ENCODE data around the gene RNF213. TPM values are rescaled to one million over a fixed set of nuclear protein-coding genes. Genes with fewer than 3 reads are reported as not detected.

Gene RNF213
- total RNA-seq, 1 experiment from 2014 or later, result 44.5 TPM

DNA sequence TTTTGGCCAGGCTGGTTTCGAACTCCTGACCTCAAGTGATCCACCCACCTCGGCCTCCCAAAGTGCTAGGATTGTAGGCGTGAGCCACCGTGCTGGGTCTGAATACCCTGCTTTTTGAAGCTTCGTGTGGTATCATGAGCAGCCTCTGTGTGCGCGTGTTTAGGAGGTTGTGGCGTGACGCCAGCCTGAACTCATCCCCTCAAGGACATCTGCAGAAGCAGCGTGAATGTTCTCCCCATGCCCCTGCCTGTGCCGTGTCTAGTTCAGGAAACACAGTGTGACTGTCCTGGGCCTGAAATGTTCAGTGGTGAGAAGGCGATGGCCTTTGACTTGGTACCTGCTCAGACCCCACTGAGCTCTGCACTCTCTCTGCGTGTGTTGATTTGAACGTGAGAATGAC is 35.6 kb downstream of the RNF213 start:
- H2AFZ ChIP-seq (ENCODE audit: low read depth, low read length, poor library complexity, severe bottlenecking), result no peak overlapping the region
- ChIA-PET RAD21 (ENCODE audit: low non-redundant PET in 1 of 2, low total read pairs in 2 of 2, uncharacterized antibody in 2 of 2, unreplicated experiment in 2 of 2) (no interaction called here), CTCF (no interaction called here), POLR2A (no interaction called here)
- no peaks in the 10 kb centered on the region for H3K4me1 ChIP-seq (ENCODE audit: control insufficient read depth in 1 of 2, insufficient read depth in 2 of 2, low read length in 2 of 2)
- no peaks in the 10 kb centered on the region for H3K79me2 ChIP-seq (ENCODE audit: insufficient read depth, low read length)
- H4K20me1 ChIP-seq (ENCODE audit: insufficient read depth), result no peaks in the 10 kb centered on the region
- no peak overlapping the region for H3K27ac ChIP-seq (ENCODE audit: low read depth, low read length)
- no peaks in the 10 kb centered on the region for H3K9me3 ChIP-seq (ENCODE audit: control insufficient read depth in 1 of 2, insufficient read depth in 1 of 2, low read depth in 1 of 2, low read length in 2 of 2)
- H3K36me3 ChIP-seq (ENCODE audit: control insufficient read depth in 1 of 2, insufficient read depth in 2 of 2, low read length in 2 of 2), result peaks cover 12 to 19% of the 10 kb centered on the region in 2 experiments; a peak in 2 of 4 replicates
- no peak for TF ChIP-seq ZNF274 (IDR thresholded peaks at IDR 0.05; ENCODE audit: low read depth, low read length)
- TF ChIP-seq EZH2phosphoT487 (IDR thresholded peaks at IDR 0.05; ENCODE audit: borderline replicate concordance), result no peak
- H3K9me2 ChIP-seq (ENCODE audit: insufficient read depth), result no peaks in the 10 kb centered on the region
- DNase-seq (ENCODE audit: low read depth, low spot score), result no peak
- H3K4me2 ChIP-seq (ENCODE audit: low read length), result no peak overlapping the region
- BruUV-seq (replicated peaks), result no TSS peak
- H3K4me3 ChIP-seq (replicated peaks in 1 of 2; ENCODE audit: low read depth in 1 of 2, low read length in 2 of 2), result no peak overlapping the region
- ATAC-seq, result no peak
- no peak overlapping the region for H3K9ac ChIP-seq (ENCODE audit: low read length)
- no peaks in the 10 kb centered on the region for H3K27me3 ChIP-seq (ENCODE audit: insufficient read depth, low read length)
- intact Hi-C loops (cut with micrococcal nuclease), result no loop called here

- no peak overlapping the region for H3K4me2 ChIP-seq (ENCODE audit: low read length)
- BruUV-seq (replicated peaks), result no TSS peak
- H3K9me2 ChIP-seq (ENCODE audit: insufficient read depth), result no peaks in the 10 kb centered on the region
- DNase-seq (ENCODE audit: low read depth, low spot score), result no peak
- CTCF ChIA-PET, result no interaction called here
- intact Hi-C loops (cut with micrococcal nuclease), result no loop called here
- H3K27ac ChIP-seq (ENCODE audit: low read depth, low read length), result no peak overlapping the region
- no peak overlapping the region for H2AFZ ChIP-seq (ENCODE audit: low read depth, low read length, poor library complexity, severe bottlenecking)
- peaks cover 8 to 21% of the 10 kb centered on the region in 2 experiments; a peak in 2 of 4 replicates for H3K36me3 ChIP-seq (ENCODE audit: control insufficient read depth in 1 of 2, insufficient read depth in 2 of 2, low read length in 2 of 2)
- H3K27me3 ChIP-seq (ENCODE audit: insufficient read depth, low read length), result no peaks in the 10 kb centered on the region
- H3K4me1 ChIP-seq (ENCODE audit: control insufficient read depth in 1 of 2, insufficient read depth in 2 of 2, low read length in 2 of 2), result no peaks in the 10 kb centered on the region
- ATAC-seq, result no peak
- RAD21 ChIA-PET (ENCODE audit: low non-redundant PET in 1 of 2, low total read pairs in 2 of 2, uncharacterized antibody in 2 of 2, unreplicated experiment in 2 of 2), result no interaction called here
- TF ChIP-seq ELF1 (IDR thresholded peaks at IDR 0.05; ENCODE audit: borderline replicate concordance, low read depth) (no peak), ATF3 (IDR thresholded peaks at IDR 0.05) (no peak), ZNF274 (IDR thresholded peaks at IDR 0.05; ENCODE audit: low read depth, low read length) (no peak), YY1 (IDR thresholded peaks at IDR 0.05; ENCODE audit: extremely low read depth, insufficient replicate concordance, low read depth, low read length) (no peak), EGR1 (IDR thresholded peaks at IDR 0.05; ENCODE audit: low read depth) (no peak), FOSL1 (IDR thresholded peaks at IDR 0.05; ENCODE audit: low read depth) (no peak), SIN3A (IDR thresholded peaks at IDR 0.05; ENCODE audit: low read depth) (no peak), EZH2phosphoT487 (IDR thresholded peaks at IDR 0.05; ENCODE audit: borderline replicate concordance) (no peak), ZFX (IDR thresholded peaks at IDR 0.05) (no peak), TCF7L2 (IDR thresholded peaks at IDR 0.05; ENCODE audit: borderline replicate concordance, extremely low read depth, insufficient read depth, insufficient read length) (no peak), CEBPB (IDR thresholded peaks at IDR 0.05; ENCODE audit: low read depth) (no peak), RAD21 (IDR thresholded peaks at IDR 0.05; ENCODE audit: low read depth) (no peak), EZH2 (IDR thresholded peaks at IDR 0.05) (no peak), POLR2AphosphoS5 (IDR thresholded peaks at IDR 0.05; ENCODE audit: low read depth, low read length) (no peak), SRF (IDR thresholded peaks at IDR 0.05; ENCODE audit: low read depth) (no peak)
- TF ChIP-seq, protein P1, sequence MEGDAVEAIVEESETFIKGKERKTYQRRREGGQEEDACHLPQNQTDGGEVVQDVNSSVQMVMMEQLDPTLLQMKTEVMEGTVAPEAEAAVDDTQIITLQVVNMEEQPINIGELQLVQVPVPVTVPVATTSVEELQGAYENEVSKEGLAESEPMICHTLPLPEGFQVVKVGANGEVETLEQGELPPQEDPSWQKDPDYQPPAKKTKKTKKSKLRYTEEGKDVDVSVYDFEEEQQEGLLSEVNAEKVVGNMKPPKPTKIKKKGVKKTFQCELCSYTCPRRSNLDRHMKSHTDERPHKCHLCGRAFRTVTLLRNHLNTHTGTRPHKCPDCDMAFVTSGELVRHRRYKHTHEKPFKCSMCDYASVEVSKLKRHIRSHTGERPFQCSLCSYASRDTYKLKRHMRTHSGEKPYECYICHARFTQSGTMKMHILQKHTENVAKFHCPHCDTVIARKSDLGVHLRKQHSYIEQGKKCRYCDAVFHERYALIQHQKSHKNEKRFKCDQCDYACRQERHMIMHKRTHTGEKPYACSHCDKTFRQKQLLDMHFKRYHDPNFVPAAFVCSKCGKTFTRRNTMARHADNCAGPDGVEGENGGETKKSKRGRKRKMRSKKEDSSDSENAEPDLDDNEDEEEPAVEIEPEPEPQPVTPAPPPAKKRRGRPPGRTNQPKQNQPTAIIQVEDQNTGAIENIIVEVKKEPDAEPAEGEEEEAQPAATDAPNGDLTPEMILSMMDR (IDR thresholded peaks at IDR 0.05 in 2 of 3, conservative IDR thresholded peaks at IDR 0.05 in 1 of 3; ENCODE audit: borderline replicate concordance in 1 of 3, insufficient read depth in 1 of 3, low read depth in 2 of 3, low read length in 2 of 3), result no peak
- TF ChIP-seq, protein P2, sequence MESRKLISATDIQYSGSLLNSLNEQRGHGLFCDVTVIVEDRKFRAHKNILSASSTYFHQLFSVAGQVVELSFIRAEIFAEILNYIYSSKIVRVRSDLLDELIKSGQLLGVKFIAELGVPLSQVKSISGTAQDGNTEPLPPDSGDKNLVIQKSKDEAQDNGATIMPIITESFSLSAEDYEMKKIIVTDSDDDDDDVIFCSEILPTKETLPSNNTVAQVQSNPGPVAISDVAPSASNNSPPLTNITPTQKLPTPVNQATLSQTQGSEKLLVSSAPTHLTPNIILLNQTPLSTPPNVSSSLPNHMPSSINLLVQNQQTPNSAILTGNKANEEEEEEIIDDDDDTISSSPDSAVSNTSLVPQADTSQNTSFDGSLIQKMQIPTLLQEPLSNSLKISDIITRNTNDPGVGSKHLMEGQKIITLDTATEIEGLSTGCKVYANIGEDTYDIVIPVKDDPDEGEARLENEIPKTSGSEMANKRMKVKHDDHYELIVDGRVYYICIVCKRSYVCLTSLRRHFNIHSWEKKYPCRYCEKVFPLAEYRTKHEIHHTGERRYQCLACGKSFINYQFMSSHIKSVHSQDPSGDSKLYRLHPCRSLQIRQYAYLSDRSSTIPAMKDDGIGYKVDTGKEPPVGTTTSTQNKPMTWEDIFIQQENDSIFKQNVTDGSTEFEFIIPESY (IDR thresholded peaks at IDR 0.05; ENCODE audit: extremely low read depth, insufficient replicate concordance, low read length), result no peak
- no peak overlapping the region for H3K9ac ChIP-seq (ENCODE audit: low read length)
- peaks cover 0 to 3% of the 10 kb centered on the region in 2 experiments; a peak in 1 of 4 replicates for H3K9me3 ChIP-seq (ENCODE audit: control insufficient read depth in 1 of 2, insufficient read depth in 1 of 2, low read depth in 1 of 2, low read length in 2 of 2)
- H4K20me1 ChIP-seq (ENCODE audit: insufficient read depth), result no peaks in the 10 kb centered on the region
- H3K79me2 ChIP-seq (ENCODE audit: insufficient read depth, low read length), result no peaks in the 10 kb centered on the region
- H3K4me3 ChIP-seq (replicated peaks in 1 of 2; ENCODE audit: low read depth in 1 of 2, low read length in 2 of 2), result no peak overlapping the region
- POLR2A ChIA-PET, result no interaction called here
Observed at GRCh38 chr17:80297996-80298560, 37.4 kb downstream of the RNF213 start.
